NCI-H146 treated with DMSO at 0.1 percent for 48 hours (cell line): Measurements from ENCODE around the gene MTARC2.

Source experiments
- DNase-seq: peaks from one replicate; lab custom pipeline; 2025; ENCODE audit not compliant: unreplicated experiment; lab: John Stamatoyannopoulos, UW

Gene MTARC2

GRCh38 chr1:220767312-220768125 lies 19.4 kb downstream of the MTARC2 start:
- no peak for DNase-seq

DNA sequence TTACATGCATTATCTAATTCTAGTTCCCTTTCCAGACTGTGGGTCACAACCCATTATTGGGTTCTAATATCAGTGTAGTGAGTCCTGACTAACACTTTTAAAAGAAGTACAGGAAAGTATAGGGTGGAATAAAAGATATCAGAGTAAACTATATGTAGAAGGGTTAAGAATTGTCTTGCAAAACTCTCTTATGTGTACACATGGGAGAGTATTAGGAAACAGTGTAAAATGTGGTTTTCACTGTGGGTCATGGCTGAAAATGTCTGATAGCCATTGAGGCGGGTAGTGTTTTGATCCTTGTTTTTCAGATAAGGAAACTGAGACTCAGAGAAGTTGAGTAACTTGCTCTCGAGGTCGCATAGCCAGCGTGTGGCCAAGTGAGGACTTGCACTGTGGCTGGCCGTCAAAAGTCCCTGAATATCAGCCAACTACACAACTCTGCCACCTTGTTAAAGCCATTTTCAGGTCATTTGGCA lies 20.0 kb downstream of the MTARC2 start:
- no peak for DNase-seq

GRCh38 chr1:220769205-220769604 lies 21.1 kb downstream of the MTARC2 start:
- no peak for DNase-seq

DNA sequence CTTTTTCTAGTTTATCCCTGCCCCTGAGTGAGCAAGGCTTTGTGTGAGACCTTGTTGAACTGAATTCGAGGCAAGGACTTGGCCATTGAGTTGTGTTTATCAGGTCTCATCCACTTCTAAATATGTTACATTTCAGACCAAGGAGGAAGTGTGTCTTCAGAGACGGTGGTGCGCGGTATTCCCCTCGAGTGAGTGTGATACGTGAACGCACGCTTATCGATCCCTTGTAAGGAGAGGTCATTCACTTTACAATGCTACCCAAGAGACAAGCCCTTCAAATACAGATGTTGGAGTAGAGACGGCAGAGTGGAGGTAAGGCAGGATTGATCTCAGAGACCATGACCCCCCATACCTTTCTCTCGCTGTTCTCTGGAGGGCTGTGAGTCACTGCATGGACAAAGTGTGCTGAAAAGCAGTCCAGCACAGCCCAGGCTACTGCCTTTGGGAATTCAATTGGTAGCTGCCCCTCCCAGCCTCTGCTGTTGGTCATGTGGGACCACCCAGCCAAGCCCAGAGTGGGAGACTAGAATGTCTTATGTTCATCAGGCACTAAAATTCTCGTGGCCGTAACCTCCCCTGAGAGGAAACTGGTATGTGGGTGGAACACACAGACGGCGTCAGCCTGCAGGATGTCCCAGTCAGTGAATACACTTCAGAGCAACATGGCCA lies 22.3 kb downstream of the MTARC2 start:
- DNase-seq: no peak

DNA sequence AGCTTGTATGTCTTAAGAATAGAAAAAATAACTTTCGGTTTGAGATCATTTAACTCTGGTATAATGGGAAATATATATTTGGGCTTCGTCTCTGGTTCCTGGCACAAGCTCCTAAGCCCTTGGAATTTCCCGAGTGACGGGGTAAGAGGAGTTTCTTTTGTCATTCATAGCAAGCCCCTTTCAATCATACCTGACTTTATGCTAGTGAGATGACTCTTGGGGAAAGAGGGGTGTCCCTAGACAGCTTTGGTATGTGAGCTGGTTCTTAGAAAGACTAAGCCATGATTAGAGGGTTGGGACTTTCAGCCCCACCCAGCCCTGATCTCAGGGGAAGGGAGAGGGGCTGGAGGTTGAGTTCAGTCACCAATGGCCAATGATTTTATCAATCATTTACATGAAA lies 24.7 kb downstream of the MTARC2 start:
- no peak for DNase-seq

GRCh38 chr1:220775240-220775853 lies 27.2 kb downstream of the MTARC2 start:
- no peak for DNase-seq

DNA sequence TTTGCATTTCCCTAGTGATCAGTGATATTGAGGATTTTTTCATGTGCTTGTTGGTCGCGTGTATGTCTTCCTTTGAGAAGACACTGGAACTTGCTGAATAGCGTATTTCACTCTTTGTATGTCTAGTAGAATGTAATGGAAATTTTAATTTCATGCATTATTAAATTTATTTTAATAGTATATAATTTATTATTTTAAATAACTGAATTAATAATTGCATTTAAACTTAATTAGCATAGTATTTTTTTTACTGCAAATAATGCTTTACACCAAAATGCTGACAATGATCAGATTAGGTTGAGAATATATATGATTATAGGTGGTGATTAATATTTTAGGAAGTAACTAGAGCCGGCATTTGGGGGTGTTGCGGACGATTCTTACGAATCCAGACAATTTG lies 28.1 kb downstream of the MTARC2 start:
- no peak for DNase-seq

DNA sequence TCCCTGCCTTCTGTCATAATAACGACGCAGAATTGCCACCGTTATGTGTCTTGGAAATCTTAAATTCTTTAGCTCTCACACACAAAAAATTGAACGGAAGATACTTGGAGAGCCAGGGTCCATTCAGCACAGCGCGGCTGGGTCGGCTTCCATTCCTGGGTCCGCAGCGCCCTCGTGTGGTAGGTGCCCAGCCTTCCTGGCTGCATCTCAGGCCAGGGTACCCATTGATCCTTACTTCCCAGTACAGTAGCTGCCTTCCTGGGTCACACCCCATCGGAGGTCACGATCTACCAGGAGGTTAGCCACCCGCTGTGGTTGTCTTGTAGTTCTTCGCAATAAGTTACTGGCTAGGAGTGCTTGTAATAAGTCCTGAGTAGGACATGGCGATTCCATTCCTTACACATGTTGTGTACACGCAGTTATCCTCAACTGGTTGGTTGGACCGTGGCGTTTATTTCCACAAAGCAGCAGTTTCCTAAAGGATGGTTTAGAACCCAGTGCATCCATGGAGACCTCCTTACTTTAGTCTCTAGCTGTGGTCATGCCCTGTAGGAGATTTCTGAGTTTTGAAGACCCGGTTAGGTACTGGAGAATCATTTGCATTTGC lies 28.7 kb downstream of the MTARC2 start:
- peak; percentile 7 for DNase-seq

DNA sequence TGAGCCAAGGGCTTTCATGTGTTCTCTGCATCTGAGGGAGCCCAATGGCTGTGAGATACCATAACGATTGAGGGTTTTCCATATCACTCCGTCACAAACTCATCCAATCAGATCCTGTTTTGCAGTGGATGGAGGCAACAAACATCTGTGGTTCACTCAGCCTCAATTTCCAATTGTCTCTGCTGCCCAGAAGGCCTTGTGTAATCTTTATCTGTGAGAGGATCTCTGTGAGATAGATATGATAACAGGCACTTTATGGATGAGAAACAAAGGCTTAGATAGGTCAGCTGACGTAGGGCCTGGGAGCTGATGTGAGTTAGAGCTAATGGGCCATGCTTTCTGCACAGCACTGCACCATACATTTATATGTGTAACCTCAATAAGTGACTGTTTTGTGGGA lies 35.3 kb downstream of the MTARC2 start:
- no peak for DNase-seq

DNA sequence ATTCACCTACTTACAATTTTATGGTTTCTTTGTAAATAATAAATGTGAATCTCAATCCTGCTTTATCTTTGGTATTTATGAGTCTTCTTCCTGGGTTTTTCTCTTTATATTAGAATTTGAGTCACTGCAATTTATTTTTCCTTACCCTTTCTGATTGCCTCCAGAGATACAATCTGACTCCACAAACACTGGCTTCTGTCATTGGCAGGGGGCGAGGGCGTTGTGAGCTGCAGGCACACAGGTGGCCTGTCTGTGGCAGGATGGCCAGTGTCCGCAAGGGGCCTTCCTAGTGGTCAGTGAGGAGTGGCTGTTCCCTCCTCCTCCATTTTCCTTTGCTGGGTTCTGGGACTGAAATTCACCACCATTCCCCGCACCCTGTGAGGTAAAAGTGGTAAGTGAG lies 36.6 kb downstream of the MTARC2 start:
- no peak for DNase-seq

DNA sequence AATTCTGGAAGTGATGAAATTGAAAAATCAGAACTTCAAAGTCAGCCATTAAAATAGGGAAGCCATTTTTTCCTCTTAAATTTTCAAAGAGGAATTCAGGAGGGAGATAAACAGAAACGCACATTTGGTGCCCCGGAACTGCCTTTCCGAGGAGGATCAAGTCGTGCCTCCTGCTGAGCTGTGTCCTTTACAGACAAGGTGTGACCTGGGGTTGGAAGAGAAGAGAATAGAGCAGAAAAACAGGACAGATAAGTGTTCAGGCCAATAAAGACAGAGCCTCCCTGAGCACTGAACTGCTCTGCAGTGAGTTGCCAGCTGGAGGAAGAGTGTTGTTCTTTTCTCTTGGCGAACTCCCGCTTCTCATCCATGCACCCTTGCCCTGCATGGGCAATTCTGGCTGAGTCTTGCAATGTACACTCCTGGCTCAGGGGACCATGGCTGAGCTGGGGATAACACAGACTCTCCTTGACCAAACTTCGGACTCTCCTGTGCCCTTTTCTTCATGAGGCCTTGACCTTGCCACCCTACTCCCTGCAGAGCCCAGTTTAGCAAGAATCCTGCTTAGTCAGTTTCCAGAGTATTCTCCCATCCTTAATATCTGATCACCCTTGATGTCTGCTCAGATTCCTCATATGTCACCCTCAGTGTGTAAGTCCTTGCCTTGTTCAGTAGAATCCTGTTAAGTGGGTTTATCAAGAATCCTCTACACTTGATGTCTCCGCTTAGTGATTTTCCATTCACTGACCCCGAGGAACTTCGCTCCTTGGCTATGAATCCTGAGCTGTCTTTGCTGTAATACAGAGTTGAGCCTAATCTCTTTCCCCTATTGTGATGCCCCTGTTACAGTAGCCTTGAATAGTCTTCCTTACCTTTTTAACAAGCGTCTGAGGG lies 37.3 kb downstream of the MTARC2 start:
- no peak for DNase-seq

DNA sequence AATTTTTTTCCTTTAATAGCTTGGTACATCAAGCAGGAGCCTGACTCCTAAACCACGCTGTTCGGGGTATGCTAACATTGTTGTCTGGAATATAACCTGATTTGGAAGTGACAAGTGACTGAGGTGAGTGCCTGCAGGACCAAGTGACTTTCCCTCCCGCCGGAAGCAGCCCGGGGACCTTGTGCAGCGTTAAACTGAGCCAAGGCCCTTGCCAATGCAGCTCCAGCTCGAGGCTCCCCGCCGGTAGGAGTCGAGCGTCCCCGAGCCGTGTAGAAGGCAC lies 37.9 kb downstream of the MTARC2 start:
- no peak for DNase-seq

DNA sequence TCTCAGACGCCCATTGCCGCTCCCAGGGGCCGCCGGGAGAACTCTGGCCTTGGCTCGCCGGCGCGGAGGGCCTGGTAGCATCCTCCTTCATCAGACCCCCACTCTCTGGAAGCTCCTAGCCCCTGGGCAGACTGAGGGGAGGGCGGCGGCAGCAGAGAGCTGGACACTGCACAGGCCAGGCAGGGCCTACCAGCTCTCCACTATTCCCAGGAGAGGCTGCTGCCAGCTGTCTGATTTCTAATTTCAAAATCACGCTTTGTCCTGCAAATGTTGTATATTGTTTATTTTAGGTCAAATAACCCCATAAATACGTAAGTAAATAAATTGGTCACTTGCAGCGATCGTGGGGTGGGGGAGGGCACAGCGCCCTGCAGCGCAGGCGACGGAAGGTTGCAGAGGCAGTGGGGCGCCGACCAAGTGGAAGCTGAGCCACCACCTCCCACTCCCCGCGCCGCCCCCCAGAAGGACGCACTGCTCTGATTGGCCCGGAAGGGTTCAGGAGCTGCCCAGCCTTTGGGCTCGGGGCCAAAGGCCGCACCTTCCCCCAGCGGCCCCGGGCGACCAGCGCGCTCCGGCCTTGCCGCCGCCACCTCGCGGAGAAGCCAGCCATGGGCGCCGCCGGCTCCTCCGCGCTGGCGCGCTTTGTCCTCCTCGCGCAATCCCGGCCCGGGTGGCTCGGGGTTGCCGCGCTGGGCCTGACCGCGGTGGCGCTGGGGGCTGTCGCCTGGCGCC lies 38.4 kb downstream of the MTARC2 start, which contains the start of gene MTARC1:
Gene MTARC1, plus strand, starts transcription at position 577 of the 732 bp plus-strand sequence. Its CDS starts 32 bp downstream, at position 609.
- DNase-seq: peak; percentile 64

GRCh38 chr1:220787069-220787619 lies 39.0 kb downstream of the MTARC2 start:
- peak; percentile 36 for DNase-seq

GRCh38 chr1:220788900-220789299 lies 40.8 kb downstream of the MTARC2 start:
- DNase-seq: no peak

DNA sequence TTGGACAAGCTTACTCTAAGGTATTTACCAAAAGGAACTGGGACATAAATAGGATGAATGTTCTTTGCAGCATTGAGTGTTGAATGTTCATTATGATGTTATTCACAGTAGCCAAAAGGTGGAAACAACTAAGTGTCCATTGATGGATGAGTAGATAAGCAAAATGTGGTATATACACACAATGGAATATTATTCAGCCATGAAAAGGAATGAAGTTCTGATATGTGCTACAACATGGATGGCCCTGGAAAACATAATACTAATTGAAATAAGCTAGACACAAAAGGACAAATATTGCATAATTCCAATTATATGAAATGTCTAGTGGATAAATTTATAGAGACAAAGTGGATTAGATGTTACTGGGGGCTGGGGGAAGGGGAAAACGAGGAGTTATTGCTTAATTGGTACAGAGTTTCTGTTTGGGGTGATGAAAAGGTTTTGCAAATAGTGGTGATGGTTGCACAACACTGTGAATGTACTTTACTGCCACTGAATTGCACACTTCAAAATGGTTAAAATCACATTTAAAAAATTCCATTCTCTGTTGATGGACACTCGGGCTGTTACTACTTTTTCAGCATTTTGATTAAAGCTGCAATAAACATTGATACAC lies 41.5 kb downstream of the MTARC2 start:
- no peak for DNase-seq

DNA sequence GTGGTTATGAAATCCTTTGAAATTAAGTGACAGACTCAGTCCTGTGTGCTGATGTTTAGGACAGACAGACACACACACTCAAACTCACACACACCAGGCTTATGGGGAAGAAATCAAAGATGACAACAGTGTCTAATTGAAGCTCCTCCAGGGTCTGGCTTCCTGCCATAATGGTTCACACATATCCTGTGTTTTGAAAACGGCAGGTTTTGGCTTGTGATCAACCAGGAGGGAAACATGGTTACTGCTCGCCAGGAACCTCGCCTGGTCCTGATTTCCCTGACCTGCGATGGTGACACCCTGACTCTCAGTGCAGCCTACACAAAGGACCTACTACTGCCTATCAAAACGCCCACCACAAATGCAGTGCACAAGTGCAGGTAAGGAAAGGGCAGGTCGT lies 43.2 kb downstream of the MTARC2 start:
- DNase-seq: no peak

DNA sequence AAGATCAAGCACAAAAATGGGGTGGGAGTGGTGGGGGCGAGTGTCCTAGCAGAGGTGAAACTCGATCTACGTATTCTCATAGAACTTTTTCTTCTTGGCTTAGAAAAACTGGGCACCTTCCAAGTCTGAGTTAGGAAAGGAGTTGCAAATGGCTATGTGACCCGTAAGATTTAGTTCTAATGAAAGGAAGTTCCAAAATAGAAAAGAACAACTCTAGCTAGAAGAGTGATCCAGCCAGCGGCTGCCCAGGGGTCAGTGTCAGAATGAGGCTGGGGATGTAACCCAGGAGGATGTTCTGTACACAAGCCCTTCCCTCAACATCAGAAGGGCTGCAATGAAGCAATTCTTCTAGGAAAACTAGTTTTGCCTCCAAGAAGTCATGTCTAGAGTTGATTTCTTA lies 43.8 kb downstream of the MTARC2 start:
- DNase-seq: no peak

- DNase-seq: no peak
Measured at GRCh38 chr1:220796530-220796929, 48.4 kb downstream of the MTARC2 start.
